K562 (cell line): ENCODE results near the gene ROS1. TPM values are rescaled to one million over a fixed set of nuclear protein-coding genes. Genes with fewer than 3 reads are reported as not detected.

Source experiments
- IFI16 ChIP-seq: fragments of 250-450 bp; sonication (Bioruptor Pico); IDR thresholded peaks from 2 replicates; pipeline ENCODE4 v2.1.2; 2022; ENCODE audit warnings: mild to moderate bottlenecking, inconsistent platforms
- ZNF175 ChIP-seq: fragments of 200-800 bp; sonication (Bioruptor generic); IDR thresholded peaks from 2 replicates; pipeline ENCODE4 v1.6.1; 2016; ENCODE audit warnings: low read depth, mild to moderate bottlenecking, missing genetic modification characterization, missing compliant biosample characterization
- polyA plus RNA-seq, 8 experiments: library from polyadenylated mRNA; depleted of rRNA in 4 of 8; stranded (reverse) in 5 of 8; unstranded in 3 of 8; fragments of >200 nt; fragmentation: Nextera tagmentation in 2 of 8; fragmentation: Illumina TruSeq in 1 of 8; extraction: Ambion mirVana in 2 of 8; extraction: Trizol in 1 of 8; gene quantifications; 2 replicates each; pipeline versions ENCODE4 v1.2.1 to v1.2.3, GENCODE V29; 2011 to 2014; ENCODE audit warnings: inconsistent platforms in 1 of 8, missing spikeins in 1 of 8
- total RNA-seq, 7 experiments: library from RNA; depleted of rRNA in 6 of 7; stranded (reverse); fragments of >200 nt in 6 of 7; fragmentation: Illumina TruSeq in 2 of 7; extraction: Trizol in 2 of 7; gene quantifications; 2 replicates each; pipeline versions ENCODE4 v1.2.1 to v1.2.3, GENCODE V29; 2011 to 2021; ENCODE audit warnings: low replicate concordance in 1 of 7
- TF ChIP-seq, protein P1 (sequence below): fragments of 200-600 bp; sonication (generic); IDR thresholded peaks from one replicate; pipeline ENCODE4 v1.6.1; 2012; ENCODE audit warnings: mild to moderate bottlenecking, low read depth, low read length, inconsistent platforms

ROS1 gene
- total and polyA plus RNA-seq, 9 of the 15 experiments (the other 6 are each of a cell fraction or from before 2014, with no cell fraction given): under 0.01 to 0.16 (median 0.04) TPM; not detected in 6

DNA sequence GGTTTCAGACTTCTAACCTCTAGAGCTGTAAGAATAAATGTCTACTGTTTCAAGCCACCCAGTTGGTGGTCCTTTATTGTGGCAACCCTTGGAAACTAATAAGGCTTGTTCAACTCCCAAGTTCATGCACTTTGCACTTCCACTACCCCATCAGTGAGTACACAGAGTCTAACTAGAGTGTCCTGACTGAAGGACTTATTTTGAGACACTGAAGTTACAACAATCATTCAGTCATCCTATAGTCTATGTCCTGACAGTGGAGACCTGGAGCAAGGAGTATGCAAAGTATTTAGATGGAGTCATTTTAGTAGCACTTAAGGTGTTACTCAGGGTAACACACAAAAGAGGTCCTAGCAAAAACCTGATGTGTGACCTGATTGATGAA is 97.7 kb downstream of the ROS1 start (continued):
- TF ChIP-seq IFI16 (no peak), ZNF175 (CRISPR knock-in tag) (no peak)
- TF ChIP-seq, protein P1, sequence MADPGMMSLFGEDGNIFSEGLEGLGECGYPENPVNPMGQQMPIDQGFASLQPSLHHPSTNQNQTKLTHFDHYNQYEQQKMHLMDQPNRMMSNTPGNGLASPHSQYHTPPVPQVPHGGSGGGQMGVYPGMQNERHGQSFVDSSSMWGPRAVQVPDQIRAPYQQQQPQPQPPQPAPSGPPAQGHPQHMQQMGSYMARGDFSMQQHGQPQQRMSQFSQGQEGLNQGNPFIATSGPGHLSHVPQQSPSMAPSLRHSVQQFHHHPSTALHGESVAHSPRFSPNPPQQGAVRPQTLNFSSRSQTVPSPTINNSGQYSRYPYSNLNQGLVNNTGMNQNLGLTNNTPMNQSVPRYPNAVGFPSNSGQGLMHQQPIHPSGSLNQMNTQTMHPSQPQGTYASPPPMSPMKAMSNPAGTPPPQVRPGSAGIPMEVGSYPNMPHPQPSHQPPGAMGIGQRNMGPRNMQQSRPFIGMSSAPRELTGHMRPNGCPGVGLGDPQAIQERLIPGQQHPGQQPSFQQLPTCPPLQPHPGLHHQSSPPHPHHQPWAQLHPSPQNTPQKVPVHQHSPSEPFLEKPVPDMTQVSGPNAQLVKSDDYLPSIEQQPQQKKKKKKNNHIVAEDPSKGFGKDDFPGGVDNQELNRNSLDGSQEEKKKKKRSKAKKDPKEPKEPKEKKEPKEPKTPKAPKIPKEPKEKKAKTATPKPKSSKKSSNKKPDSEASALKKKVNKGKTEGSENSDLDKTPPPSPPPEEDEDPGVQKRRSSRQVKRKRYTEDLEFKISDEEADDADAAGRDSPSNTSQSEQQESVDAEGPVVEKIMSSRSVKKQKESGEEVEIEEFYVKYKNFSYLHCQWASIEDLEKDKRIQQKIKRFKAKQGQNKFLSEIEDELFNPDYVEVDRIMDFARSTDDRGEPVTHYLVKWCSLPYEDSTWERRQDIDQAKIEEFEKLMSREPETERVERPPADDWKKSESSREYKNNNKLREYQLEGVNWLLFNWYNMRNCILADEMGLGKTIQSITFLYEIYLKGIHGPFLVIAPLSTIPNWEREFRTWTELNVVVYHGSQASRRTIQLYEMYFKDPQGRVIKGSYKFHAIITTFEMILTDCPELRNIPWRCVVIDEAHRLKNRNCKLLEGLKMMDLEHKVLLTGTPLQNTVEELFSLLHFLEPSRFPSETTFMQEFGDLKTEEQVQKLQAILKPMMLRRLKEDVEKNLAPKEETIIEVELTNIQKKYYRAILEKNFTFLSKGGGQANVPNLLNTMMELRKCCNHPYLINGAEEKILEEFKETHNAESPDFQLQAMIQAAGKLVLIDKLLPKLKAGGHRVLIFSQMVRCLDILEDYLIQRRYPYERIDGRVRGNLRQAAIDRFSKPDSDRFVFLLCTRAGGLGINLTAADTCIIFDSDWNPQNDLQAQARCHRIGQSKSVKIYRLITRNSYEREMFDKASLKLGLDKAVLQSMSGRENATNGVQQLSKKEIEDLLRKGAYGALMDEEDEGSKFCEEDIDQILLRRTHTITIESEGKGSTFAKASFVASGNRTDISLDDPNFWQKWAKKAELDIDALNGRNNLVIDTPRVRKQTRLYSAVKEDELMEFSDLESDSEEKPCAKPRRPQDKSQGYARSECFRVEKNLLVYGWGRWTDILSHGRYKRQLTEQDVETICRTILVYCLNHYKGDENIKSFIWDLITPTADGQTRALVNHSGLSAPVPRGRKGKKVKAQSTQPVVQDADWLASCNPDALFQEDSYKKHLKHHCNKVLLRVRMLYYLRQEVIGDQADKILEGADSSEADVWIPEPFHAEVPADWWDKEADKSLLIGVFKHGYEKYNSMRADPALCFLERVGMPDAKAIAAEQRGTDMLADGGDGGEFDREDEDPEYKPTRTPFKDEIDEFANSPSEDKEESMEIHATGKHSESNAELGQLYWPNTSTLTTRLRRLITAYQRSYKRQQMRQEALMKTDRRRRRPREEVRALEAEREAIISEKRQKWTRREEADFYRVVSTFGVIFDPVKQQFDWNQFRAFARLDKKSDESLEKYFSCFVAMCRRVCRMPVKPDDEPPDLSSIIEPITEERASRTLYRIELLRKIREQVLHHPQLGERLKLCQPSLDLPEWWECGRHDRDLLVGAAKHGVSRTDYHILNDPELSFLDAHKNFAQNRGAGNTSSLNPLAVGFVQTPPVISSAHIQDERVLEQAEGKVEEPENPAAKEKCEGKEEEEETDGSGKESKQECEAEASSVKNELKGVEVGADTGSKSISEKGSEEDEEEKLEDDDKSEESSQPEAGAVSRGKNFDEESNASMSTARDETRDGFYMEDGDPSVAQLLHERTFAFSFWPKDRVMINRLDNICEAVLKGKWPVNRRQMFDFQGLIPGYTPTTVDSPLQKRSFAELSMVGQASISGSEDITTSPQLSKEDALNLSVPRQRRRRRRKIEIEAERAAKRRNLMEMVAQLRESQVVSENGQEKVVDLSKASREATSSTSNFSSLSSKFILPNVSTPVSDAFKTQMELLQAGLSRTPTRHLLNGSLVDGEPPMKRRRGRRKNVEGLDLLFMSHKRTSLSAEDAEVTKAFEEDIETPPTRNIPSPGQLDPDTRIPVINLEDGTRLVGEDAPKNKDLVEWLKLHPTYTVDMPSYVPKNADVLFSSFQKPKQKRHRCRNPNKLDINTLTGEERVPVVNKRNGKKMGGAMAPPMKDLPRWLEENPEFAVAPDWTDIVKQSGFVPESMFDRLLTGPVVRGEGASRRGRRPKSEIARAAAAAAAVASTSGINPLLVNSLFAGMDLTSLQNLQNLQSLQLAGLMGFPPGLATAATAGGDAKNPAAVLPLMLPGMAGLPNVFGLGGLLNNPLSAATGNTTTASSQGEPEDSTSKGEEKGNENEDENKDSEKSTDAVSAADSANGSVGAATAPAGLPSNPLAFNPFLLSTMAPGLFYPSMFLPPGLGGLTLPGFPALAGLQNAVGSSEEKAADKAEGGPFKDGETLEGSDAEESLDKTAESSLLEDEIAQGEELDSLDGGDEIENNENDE: no peak
